DMS153 treated with DMSO at 0.1 percent for 48 hours (cell line): ENCODE data around the gene MAML2.
A peak's percentile ranks its signal among the peaks of the same experiment; 100 is the strongest.

ENCODE experiments used
- DNase-seq: peaks from one replicate; lab custom pipeline; 2025; ENCODE audit not compliant: unreplicated experiment; lab: John Stamatoyannopoulos, UW

Gene MAML2

DNA sequence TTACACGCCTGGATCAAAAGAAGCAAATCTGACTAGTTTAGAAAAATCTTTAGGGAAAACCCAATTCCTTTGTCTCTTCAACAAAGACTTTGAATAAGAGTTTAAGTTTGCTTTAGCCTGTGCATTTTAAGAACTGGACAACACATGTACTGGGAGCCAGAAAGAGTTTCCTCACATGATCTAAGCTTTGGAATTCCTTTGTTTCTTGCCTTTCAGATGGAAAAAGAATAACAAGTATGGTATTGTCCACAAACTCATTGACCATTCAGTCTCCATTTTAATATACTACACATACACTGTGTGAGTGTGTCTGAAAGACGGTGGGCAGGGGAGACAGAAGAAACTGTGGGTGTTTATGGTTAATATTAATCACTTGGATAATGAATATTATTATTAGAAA lies 205.6 kb downstream of the MAML2 start:
- no peak for DNase-seq

DNA sequence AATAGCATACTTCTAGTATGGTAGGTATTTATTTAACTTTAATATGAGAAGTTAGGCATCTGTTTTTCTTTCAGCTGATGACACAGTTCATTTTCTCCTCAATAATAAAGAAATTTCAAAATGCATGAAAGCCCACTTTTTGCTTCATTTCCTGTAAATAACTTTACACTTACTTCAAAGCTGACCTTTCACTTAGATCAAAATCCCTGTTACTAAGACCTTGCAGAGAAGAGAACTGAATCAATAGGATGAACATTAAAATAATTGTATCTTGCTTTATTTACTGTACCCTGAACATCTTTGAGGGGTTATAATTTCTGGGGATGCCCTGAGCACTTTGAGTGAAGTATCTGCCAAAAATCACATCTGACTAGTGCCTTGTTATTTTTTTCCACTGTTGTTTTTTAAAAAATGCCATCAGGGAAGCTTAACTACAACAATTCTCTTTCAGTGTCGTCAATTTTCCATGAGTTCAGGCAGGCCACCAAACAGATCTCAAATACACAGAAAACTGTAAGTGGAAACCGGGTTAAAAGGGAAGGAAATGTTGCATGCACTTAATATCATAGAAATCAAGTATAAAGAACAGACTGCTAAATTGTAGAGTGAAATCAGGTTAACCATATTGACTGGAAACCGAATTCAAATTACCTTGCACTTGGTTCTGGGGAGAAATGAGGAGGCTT lies 206.2 kb downstream of the MAML2 start:
- DNase-seq, result no peak

DNA sequence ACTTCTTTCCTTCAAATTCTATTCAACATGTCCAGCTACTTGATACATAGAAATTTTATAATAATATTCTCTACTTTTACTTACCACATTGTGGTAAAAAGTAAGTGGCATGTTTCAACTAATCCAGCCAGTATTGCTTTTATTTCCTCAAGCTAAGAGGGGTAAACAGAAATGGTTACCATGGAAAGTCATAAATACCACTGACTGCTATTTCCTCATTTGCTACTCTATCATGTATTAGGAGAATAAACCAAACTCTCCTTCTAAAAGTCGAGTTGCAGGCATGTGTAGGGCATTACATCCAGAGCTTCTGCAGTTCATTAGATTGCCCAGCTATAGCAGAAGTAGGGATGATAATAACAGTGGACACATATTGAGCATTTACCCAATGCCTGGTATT lies 208.4 kb downstream of the MAML2 start:
- no peak for DNase-seq

DNA sequence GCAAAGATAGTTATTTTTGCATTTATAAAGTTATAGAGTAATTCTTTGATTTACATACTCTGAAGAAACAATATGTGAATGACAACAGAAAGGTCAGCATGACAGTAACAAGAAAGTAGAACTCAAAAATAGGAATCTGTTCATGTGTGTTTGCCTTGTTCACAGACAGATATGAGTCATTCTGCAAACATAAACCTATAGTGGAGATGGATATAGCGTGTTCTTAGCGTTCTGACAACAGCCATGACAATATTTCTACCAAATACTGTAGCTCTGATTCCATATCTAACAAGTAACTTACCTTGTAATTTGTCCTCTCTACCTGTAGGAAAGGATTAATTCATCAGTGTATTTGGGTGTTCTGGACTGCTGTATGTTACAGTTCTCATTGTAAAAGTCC lies 210.6 kb downstream of the MAML2 start:
- DNase-seq, result no peak

DNA sequence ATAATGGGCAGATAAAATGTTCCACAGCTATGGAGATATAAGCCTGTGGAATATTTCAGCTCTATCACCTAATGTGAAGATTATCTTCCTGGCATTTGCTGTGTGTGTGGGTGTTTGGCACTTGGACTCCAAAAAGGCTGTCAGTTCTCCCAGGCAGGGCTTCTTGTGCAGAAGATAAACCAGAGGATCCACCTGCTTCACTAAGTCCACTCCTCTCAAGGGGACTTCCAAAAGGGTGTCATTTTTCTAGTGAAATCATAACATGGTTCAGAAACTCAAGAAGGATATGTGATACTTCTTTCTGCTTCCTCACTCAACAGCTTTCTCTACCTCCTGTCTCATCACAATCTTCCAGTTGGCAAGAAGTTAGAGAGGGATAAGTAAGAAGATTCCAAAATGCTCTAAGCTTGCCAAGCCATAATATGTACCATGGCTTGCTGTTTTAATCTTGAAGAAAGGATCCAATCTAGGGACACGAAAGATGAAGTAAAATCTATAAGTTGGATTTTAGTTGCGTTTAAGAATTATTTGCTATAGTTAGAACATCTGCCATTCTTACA lies 212.9 kb downstream of the MAML2 start:
- DNase-seq, result no peak

DNA sequence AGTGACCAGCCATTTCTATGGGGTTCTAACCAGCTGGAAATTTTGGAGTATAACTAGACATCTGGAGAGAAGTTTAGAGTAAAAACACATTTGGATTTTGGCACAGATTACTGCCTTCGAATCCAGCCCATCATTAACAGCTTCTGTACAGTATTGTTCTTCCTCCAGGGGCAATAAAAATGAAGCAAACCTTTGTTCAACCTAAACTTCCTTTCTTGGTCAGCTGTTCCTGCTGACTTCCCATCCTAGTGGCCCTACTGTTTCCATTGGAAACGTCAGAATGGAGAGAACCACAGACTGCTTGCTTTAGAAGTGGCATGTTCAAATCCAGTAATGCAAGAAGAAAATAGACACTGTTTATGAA lies 215.4 kb downstream of the MAML2 start:
- no peak for DNase-seq

DNA sequence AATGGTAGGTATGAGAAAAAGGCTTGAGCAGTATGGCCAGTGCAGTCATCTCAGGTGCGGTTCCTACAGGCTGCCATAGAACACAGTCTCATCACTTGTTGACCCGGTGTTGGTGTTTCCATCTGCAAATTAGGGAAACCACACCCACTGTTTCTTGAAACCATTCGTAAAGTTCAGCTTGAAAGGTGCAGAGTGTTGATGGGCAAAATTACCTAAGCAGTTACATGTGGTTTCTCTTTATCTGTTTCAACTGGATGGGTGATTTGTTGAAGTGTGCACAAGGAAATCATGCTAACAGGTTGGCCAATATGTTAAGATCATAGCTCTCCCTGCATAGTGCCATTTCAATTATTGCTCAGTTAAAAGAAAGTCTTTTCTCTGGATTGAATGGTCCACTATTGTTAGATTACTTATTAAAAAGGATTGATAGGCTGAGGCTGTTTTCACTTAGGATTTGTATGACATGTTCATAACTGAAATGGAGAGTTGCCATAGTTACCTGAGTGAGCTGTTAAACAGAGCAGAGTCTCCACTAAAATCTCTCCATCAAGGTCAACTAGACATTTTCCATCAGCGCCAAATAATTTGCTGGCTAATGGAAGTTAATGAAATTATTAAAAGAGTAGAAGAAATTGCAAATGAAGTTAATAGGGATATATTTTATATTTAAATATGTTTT lies 215.9 kb downstream of the MAML2 start:
- no peak for DNase-seq

DNA sequence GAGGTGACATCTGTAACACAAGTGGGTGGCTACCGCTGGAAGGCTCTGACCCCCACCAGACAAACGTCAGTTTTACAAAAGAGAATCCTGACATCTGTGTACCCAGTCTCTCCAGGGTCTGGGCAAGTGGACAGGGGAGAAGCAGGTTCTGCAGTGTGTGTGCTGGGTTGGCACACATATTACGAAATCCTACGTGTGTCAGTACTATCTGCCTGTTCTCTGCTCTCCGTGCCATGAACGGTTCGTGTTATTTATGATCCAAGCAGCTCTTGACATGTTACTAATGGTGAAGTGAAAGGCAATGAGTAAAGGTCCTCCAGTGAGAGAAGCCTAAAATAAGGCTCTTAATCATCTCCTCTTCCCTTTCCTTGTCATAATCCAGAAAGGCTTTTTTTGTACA lies 217.6 kb downstream of the MAML2 start:
- no peak for DNase-seq

DNA sequence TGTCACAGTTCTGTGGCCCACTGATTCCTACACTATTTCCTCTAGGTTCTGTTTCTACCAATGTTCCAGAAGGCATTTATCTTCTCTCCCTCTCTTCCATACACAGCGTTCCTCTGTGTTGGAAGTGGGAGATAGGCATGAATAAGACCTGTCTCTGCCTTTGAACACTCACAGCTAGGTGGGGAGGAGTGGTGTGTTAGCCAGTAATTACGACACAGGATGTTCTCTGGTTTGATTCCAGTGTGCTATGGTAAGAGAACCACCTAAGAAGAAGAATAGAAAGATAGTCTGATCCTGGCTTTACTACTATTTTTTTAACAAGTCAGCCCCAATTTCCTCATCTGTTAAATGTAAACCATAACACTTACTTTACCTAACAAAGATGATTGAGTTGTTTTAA lies 218.8 kb downstream of the MAML2 start:
- DNase-seq, result no peak

DNA sequence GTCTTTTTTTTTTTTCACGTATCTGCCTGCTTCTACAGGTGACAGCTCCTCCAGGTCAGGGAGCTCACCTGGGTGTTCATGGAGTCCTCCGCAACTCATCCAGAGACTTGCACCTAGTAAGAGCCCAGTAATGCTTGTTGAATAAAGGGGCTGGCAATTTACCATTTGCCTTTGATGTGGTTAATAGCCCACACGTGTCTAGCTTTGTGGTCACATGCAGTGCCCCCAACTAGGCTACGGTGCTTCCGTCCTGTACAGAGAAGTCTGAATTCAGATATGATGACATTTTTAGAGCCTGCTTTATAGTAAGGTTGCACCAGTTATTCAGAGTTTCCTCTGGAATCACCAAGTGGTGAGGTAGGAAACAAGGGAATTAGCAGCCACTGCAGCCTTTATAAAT lies 219.7 kb downstream of the MAML2 start:
- DNase-seq, result no peak

DNA sequence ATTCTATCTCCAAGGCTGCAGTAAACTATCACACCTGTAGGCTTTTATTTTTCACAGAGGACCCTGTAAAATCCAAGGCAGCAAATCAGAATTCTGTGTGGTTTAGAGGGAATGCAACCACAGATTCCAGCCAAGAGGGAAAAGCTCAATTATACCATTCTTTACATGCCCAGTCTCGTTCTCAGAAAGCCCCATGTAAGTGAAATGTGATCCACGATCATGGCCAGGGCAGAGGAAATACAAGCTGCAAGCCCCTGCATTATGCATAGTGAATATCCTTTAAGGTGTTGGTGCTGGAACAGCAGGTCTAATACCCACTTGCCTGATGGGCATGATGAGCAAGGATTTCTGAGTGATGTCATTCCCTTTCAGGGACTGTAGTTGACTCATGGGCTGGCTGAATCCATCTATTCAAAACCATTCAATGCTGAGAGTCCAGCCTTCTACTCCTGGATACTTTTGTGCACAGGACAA lies 220.4 kb downstream of the MAML2 start:
- DNase-seq, result peak; percentile 19

DNA sequence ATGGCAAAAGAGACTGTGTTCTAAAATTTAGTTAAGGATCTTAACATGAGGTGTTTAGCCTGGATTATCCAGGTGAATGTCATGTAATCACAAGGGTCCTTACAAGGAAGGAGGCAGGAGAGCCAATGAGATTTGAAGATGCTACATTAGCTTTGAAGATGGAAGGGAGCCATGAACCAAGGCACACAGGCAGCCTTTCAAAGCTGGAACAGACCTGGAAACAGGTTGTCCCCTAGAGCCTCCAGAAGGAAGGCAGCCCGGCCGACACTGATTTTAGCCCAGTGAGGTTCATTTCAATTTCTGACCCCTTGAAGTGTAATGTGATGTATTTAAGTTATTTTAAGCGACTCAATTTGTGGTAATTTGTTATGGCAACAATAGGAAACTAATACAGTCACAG lies 223.8 kb downstream of the MAML2 start:
- DNase-seq, result no peak

DNA sequence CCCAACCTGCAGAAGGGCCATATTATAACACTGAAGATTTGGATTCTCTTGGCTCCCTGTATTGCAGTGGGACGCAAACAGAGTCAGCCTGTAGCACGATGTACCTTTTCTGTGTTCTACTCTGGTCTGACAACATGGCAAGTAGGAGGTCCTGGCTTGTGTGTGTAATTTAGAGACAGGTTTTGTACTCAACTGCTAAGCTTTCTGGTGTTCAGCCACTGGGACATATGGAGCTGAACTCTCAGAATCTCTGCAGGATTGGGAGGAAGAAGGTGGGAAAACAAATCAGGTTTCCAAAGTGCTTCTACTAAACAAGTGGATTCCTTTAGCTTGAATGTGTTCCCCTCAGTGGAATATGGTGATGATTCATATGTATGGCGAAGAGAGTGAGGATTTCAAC lies 226.6 kb downstream of the MAML2 start:
- no peak for DNase-seq

DNA sequence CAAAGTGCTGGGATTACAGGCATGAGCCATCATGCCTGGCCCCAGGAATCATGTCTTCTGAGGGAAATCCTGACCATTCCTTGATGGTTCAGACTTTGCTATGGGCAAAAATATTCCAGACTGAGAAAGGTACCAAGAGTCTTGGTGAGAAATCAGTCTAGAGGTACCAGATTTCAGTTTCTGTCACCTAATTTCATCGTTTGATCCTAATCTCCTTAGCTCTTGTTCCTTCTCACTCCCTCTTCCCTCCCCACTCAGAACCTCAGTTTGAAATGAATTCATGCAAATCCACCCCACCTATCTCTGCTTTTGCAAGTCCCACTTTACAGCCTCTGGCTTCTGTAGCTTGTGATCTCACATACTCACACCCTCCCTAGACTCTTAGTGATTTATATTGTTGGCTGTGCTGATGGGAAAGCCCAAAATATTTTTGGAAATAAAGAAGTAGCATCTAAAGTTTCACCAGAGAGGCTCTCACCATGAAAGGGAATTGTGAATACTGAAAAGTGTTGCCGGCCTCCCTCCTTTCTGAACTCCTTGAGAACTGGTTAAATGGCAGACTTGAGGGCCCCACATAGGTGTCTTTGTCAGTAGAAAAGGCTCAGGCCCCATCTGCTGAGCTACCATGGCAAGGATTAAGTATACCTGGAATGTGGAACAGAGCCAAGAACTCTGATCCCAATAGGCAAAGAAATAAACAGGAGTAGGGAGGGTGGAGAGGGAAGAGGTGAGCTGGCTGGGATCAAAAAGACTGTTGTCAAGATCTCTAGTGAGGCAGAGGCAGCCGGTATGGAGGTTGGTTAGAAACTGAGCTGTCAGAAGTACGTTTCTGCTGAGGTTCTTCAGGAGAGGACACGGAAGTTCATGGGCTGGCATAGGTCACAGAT lies 228.6 kb downstream of the MAML2 start:
- DNase-seq, result no peak

DNA sequence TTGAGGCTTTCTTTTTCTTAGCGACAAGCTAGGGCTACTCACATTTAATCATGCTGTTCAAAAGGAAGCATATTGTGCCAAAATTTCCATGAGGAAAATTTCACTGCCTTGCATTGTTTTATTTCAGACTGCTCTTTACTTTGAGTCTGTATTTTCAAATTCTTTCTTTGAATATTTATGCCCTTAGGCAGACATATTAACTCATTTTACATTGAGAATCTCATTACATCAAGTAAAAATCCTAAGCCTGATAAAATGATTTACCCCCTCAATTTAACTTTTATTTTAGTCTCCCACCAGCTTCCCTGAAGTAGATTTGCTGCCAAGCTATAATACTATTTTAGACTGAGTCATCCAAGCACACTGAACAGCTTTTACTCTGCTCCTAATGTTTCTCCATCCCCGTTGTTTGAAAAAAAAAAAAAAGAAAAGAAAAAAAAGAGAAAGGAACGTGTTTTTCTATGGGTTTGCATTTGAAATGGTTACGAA lies 229.8 kb downstream of the MAML2 start:
- DNase-seq, result no peak

DNA sequence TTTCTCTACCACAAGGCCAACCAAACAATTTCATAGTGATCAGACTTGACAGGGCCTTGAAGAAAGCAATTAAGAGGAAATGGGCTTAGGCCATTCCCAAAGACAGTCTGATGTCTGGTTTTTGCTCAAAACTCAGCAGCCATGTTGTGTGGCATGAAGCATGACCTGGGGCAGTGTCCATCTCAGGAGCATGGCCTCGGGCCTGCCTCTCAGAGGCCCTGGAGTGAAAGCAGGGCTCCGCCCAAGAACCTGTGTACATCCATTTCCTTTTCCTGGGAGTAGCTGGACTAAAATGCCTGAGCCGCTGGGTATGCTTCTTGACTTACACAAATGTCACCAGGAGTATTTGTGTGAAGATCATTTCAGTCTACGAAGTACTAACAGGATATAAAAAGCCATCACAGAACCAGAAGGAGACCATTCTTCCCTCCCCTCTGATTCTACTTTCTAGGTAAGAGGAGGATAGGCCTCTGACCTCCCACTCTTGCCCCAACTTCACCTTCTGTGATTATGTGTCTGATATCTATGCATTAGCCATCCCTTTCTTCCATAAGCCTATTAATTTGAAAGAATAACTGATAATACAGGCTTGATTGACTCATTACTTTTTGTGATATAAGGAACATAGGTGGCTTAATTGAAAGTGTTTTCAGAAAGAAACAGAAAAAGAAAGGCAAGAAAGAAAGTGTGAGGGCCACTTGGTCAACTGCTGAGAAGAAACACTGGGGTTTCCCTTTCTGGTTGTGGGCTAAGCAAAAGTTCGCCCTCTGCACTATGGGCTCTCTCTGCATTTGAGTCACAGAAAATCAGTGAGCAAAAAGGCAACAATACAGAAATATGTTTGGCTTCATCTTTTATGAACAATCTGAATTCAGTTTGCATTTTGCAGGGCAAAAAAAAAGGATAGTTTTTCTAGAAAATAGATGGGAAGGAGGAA lies 230.5 kb downstream of the MAML2 start:
- DNase-seq, result no peak

DNA sequence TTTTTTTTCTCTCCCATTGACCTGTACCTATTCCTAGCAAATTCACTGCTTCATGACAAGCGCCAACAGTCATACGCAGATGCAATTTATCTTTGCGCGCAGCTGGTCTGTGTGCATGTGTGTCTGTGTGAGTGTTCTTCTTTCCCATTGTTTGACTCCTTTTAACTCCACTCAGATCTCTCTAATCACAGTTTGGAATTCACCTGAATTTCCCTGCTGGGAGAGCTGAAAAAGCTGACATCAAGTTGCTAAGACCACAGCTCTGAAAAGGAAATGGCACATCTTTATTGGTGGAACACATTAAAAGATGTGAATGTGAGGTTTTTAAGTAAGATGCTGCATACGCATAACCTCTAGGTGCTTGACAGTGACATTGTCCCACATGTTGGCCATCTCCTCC lies 231.7 kb downstream of the MAML2 start:
- no peak for DNase-seq

DNA sequence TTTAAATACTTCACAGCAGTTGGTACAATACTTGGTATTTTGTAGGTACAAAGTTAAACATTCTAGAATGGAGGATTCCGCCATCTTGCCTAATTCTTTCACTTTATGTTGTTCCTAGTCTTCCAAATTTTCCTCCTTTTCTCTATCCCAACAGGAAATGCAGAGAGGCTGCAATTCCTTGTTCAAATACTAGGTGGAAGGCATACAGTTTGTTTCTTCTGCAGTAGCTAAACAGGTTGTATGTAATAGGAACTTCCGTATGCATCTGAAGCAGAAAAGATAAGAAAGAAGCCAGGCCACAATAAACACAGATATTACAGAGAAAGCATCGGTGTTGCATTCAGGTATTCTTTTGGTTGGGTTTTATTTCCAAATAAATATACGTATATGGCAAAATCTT lies 232.7 kb downstream of the MAML2 start:
- DNase-seq, result no peak

DNA sequence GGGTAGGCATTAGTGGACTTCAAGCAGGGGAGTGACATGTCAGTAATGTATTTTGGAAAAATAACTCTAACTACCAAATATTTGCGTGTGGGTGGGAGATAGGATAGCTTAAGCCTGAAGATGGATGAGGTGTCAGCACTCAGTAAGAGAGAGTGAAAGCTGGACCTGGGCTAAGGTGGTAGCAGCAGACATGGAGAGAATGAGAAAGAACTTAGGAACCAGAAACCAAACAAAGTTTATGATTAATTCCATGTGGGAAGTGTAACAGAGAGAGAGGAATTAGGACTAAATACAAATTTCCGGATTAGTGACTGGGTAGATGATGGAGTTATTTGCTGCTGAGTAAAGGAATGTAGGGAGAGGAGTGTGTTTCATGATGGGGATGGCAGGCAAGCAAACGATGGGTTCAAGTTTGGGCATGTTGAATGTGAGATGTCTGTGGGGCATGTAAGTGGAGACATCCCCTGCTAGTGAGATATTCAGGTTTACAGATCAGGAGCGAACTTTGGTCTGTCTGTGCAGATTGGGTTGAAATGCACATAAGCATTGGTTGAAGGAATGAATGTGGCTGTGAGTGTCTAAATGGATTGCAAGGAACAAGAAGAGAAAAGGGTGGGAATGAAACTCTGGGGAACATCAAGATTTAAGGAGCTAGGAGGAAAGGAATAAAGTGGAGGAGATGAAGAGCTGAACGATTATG lies 233.5 kb downstream of the MAML2 start:
- DNase-seq, result no peak
